ENCODE measurements around the gene SNTA1.

SNTA1 gene

GRCh38 chr20:33407796-33408195, 35.8 kb downstream of the SNTA1 start:
- Histone ChIP-seq H4K20me1 (ENCODE audit: insufficient read depth, low read length) (no peaks in the 10 kb centered on the region), H3K9me3 (ENCODE audit: low read length) (no peaks in the 10 kb centered on the region), H3K9ac (ENCODE audit: low read length) (peak overlapping the region; percentile 58; the same call in 1 of the 2 replicates), H3K9me2 (ENCODE audit: low read depth, low read length) (no peaks in the 10 kb centered on the region), H3K27ac (ENCODE audit: low read depth, low read length, poor library complexity, severe bottlenecking) (peak overlapping the region; percentile 94), H3F3A (ENCODE audit: insufficient read depth, low read length) (no peaks in the 10 kb centered on the region), H3K4me2 (ENCODE audit: low read length) (peak overlapping the region; percentile 67; the same call in 1 of the 2 replicates), H3K27me3 (ENCODE audit: insufficient read depth, low read length) (no peaks in the 10 kb centered on the region), H3K79me2 (ENCODE audit: insufficient read depth, low read length) (no peaks in the 10 kb centered on the region), H3K4me1 (ENCODE audit: insufficient read depth, low read length, severe bottlenecking) (peaks cover 25% of the 10 kb centered on the region), H2AFZ (ENCODE audit: low read length) (no peak overlapping the region), H3K36me3 (ENCODE audit: insufficient read depth, low read length) (peaks cover 31% of the 10 kb centered on the region), H3K4me3 (ENCODE audit: low read depth, low read length, poor library complexity, severe bottlenecking) (peak overlapping the region; percentile 39)
- TF ChIP-seq, protein P1, sequence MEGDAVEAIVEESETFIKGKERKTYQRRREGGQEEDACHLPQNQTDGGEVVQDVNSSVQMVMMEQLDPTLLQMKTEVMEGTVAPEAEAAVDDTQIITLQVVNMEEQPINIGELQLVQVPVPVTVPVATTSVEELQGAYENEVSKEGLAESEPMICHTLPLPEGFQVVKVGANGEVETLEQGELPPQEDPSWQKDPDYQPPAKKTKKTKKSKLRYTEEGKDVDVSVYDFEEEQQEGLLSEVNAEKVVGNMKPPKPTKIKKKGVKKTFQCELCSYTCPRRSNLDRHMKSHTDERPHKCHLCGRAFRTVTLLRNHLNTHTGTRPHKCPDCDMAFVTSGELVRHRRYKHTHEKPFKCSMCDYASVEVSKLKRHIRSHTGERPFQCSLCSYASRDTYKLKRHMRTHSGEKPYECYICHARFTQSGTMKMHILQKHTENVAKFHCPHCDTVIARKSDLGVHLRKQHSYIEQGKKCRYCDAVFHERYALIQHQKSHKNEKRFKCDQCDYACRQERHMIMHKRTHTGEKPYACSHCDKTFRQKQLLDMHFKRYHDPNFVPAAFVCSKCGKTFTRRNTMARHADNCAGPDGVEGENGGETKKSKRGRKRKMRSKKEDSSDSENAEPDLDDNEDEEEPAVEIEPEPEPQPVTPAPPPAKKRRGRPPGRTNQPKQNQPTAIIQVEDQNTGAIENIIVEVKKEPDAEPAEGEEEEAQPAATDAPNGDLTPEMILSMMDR (IDR thresholded peaks at IDR 0.05; ENCODE audit: low read length), result no peak
- TF ChIP-seq EZH2 (IDR thresholded peaks at IDR 0.05; ENCODE audit: borderline replicate concordance, low read length), result no peak

GRCh38 chr20:33407251-33407650, 36.3 kb downstream of the SNTA1 start:
- TF ChIP-seq EZH2 (IDR thresholded peaks at IDR 0.05; ENCODE audit: borderline replicate concordance, low read length), result no peak
- TF ChIP-seq, protein P1 (IDR thresholded peaks at IDR 0.05; ENCODE audit: low read length), result no peak
- peak overlapping the region; percentile 39 for H3K4me3 ChIP-seq (ENCODE audit: low read depth, low read length, poor library complexity, severe bottlenecking)
- H4K20me1 ChIP-seq (ENCODE audit: insufficient read depth, low read length), result no peaks in the 10 kb centered on the region
- H3K36me3 ChIP-seq (ENCODE audit: insufficient read depth, low read length), result peaks cover 31% of the 10 kb centered on the region
- peaks cover 30% of the 10 kb centered on the region for H3K4me1 ChIP-seq (ENCODE audit: insufficient read depth, low read length, severe bottlenecking)
- no peak overlapping the region for H2AFZ ChIP-seq (ENCODE audit: low read length)
- peak overlapping the region; percentile 67; the same call in 1 of the 2 replicates for H3K4me2 ChIP-seq (ENCODE audit: low read length)
- no peak overlapping the region; the same call in 1 of the 2 replicates for H3K9ac ChIP-seq (ENCODE audit: low read length)
- no peaks in the 10 kb centered on the region for H3K9me2 ChIP-seq (ENCODE audit: low read depth, low read length)
- peak overlapping the region; percentile 94 for H3K27ac ChIP-seq (ENCODE audit: low read depth, low read length, poor library complexity, severe bottlenecking)
- H3K79me2 ChIP-seq (ENCODE audit: insufficient read depth, low read length), result no peaks in the 10 kb centered on the region
- no peaks in the 10 kb centered on the region for H3K9me3 ChIP-seq (ENCODE audit: low read length)
- no peaks in the 10 kb centered on the region for H3F3A ChIP-seq (ENCODE audit: insufficient read depth, low read length)
- no peaks in the 10 kb centered on the region for H3K27me3 ChIP-seq (ENCODE audit: insufficient read depth, low read length)

DNA sequence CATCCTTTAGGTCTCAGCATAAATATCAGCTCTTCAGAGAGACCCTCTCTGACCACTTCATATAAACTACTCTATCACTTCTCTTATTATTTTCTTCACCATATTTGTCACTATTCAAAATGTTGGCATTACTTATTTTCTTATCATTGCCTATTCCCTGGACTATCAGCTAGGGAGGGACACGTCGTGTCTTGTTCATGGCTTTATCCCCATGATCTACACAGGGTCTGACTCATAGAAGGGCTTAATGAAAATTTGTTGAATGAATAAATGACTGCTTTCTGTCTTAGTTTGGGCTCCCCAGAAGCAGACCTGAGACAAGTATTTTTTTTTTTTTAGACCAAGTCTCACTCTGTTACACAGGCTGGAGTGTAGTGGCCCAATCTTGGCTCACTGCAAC, 39.3 kb downstream of the SNTA1 start:
- H3K9me2 ChIP-seq (ENCODE audit: low read depth, low read length), result no peaks in the 10 kb centered on the region
- no peaks in the 10 kb centered on the region for H3F3A ChIP-seq (ENCODE audit: insufficient read depth, low read length)
- no peak overlapping the region for H3K4me3 ChIP-seq (ENCODE audit: low read depth, low read length, poor library complexity, severe bottlenecking)
- no peaks in the 10 kb centered on the region for H4K20me1 ChIP-seq (ENCODE audit: insufficient read depth, low read length)
- H3K27ac ChIP-seq (ENCODE audit: low read depth, low read length, poor library complexity, severe bottlenecking), result no peak overlapping the region
- peaks cover 20% of the 10 kb centered on the region for H3K79me2 ChIP-seq (ENCODE audit: insufficient read depth, low read length)
- H3K36me3 ChIP-seq (ENCODE audit: insufficient read depth, low read length), result peaks cover 31% of the 10 kb centered on the region
- peaks cover 48% of the 10 kb centered on the region for H3K4me1 ChIP-seq (ENCODE audit: insufficient read depth, low read length, severe bottlenecking)
- no peak overlapping the region for H3K9ac ChIP-seq (ENCODE audit: low read length)
- no peak overlapping the region for H3K4me2 ChIP-seq (ENCODE audit: low read length)
- no peak for TF ChIP-seq EZH2 (IDR thresholded peaks at IDR 0.05; ENCODE audit: borderline replicate concordance, low read length)
- TF ChIP-seq, protein P1 (IDR thresholded peaks at IDR 0.05; ENCODE audit: low read length), result no peak
- H2AFZ ChIP-seq (ENCODE audit: low read length), result no peak overlapping the region
- no peaks in the 10 kb centered on the region for H3K27me3 ChIP-seq (ENCODE audit: insufficient read depth, low read length)
- no peaks in the 10 kb centered on the region for H3K9me3 ChIP-seq (ENCODE audit: low read length)
